Measurements from ENCODE around the gene CEP76.
A peak's percentile ranks its signal among the peaks of the same experiment; 100 is the strongest.

CEP76 gene

GRCh38 chr18:12679183-12679786, 23.2 kb downstream of the CEP76 start:
- Histone ChIP-seq H4K8ac (ENCODE audit: low read depth, low read length) (no peak overlapping the region), H3K4ac (ENCODE audit: low read depth, low read length) (no peak overlapping the region), H2BK15ac (replicated peaks; ENCODE audit: low read depth) (no peak overlapping the region), H3K27ac (ENCODE audit: low read depth, low read length) (no peak overlapping the region), H4K5ac (ENCODE audit: low read length) (no peak overlapping the region), H3K4me3 (ENCODE audit: low read length) (no peak overlapping the region), H3K56ac (ENCODE audit: low read length) (no peak overlapping the region), H2BK120ac (ENCODE audit: low read depth, low read length) (no peak overlapping the region), H2BK5ac (ENCODE audit: low read length) (no peak overlapping the region), H3K4me1 (ENCODE audit: control insufficient read depth, low read depth, low read length) (no peaks in the 10 kb centered on the region), H3K79me2 (ENCODE audit: control insufficient read depth, insufficient read depth, low read length) (no peaks in the 10 kb centered on the region), H3K27me3 (ENCODE audit: insufficient read depth, low read length, poor library complexity) (no peaks in the 10 kb centered on the region), H2AK5ac (ENCODE audit: low read length) (no peak overlapping the region), H3K23ac (ENCODE audit: low read length) (no peak overlapping the region), H3K18ac (ENCODE audit: low read length) (no peak overlapping the region), H3K4me2 (ENCODE audit: low read length) (no peak overlapping the region), H3K9ac (ENCODE audit: low read length) (no peak overlapping the region), H3K79me1 (ENCODE audit: low read length) (no peaks in the 10 kb centered on the region), H3K36me3 (ENCODE audit: control insufficient read depth, insufficient read depth, low read length) (peaks cover 3% of the 10 kb centered on the region)
- WGBS (ENCODE audit: extremely low coverage, insufficient coverage, low lambda C conversion rate): no CpG with 5 or more reads among the region's 8 CpGs
- DNase-seq: peak; percentile 11

- no peak overlapping the region for H2BK5ac ChIP-seq (ENCODE audit: low read length)
- no peak overlapping the region for H3K9ac ChIP-seq (ENCODE audit: low read length)
- H4K8ac ChIP-seq (ENCODE audit: low read depth, low read length): no peak overlapping the region
- H3K4ac ChIP-seq (ENCODE audit: low read depth, low read length): no peak overlapping the region
- no peak overlapping the region for H4K5ac ChIP-seq (ENCODE audit: low read length)
- no peaks in the 10 kb centered on the region for H3K79me2 ChIP-seq (ENCODE audit: control insufficient read depth, insufficient read depth, low read length)
- no CpG with 5 or more reads among the region's 5 CpGs for WGBS (ENCODE audit: extremely low coverage, insufficient coverage, low lambda C conversion rate)
- H2BK120ac ChIP-seq (ENCODE audit: low read depth, low read length): no peak overlapping the region
- no peaks in the 10 kb centered on the region for H3K4me1 ChIP-seq (ENCODE audit: control insufficient read depth, low read depth, low read length)
- H3K56ac ChIP-seq (ENCODE audit: low read length): no peak overlapping the region
- no peaks in the 10 kb centered on the region for H3K27me3 ChIP-seq (ENCODE audit: insufficient read depth, low read length, poor library complexity)
- no peak overlapping the region for H3K18ac ChIP-seq (ENCODE audit: low read length)
- H2AK5ac ChIP-seq (ENCODE audit: low read length): no peak overlapping the region
- H3K27ac ChIP-seq (ENCODE audit: low read depth, low read length): no peak overlapping the region
- no peak overlapping the region for H3K4me2 ChIP-seq (ENCODE audit: low read length)
- H3K79me1 ChIP-seq (ENCODE audit: low read length): no peaks in the 10 kb centered on the region
- no peak for DNase-seq
- no peak overlapping the region for H2BK15ac ChIP-seq (replicated peaks; ENCODE audit: low read depth)
- no peak overlapping the region for H3K23ac ChIP-seq (ENCODE audit: low read length)
- H3K4me3 ChIP-seq (ENCODE audit: low read length): no peak overlapping the region
- H3K36me3 ChIP-seq (ENCODE audit: control insufficient read depth, insufficient read depth, low read length): no peaks in the 10 kb centered on the region
These were observed 34.5 kb downstream of the CEP76 start for GRCh38 chr18:12668041-12668440.

GRCh38 chr18:12659904-12660605, 42.5 kb downstream of the CEP76 start:
- H3K27ac ChIP-seq (ENCODE audit: low read depth, low read length): no peak overlapping the region
- no peak overlapping the region for H3K9ac ChIP-seq (ENCODE audit: low read length)
- H3K4me3 ChIP-seq (ENCODE audit: low read length): no peak overlapping the region
- no peaks in the 10 kb centered on the region for H3K79me1 ChIP-seq (ENCODE audit: low read length)
- H3K18ac ChIP-seq (ENCODE audit: low read length): no peak overlapping the region
- no peak overlapping the region for H4K8ac ChIP-seq (ENCODE audit: low read depth, low read length)
- no peak overlapping the region for H2BK5ac ChIP-seq (ENCODE audit: low read length)
- no CpG with 5 or more reads among the region's 9 CpGs for WGBS (ENCODE audit: extremely low coverage, insufficient coverage, low lambda C conversion rate)
- H3K27me3 ChIP-seq (ENCODE audit: insufficient read depth, low read length, poor library complexity): no peaks in the 10 kb centered on the region
- no peak overlapping the region for H3K4me2 ChIP-seq (ENCODE audit: low read length)
- no peak overlapping the region for H2BK120ac ChIP-seq (ENCODE audit: low read depth, low read length)
- no peak overlapping the region for H2BK15ac ChIP-seq (replicated peaks; ENCODE audit: low read depth)
- DNase-seq: peak; percentile 54
- no peak overlapping the region for H3K4ac ChIP-seq (ENCODE audit: low read depth, low read length)
- no peak overlapping the region for H4K5ac ChIP-seq (ENCODE audit: low read length)
- no peak overlapping the region for H3K23ac ChIP-seq (ENCODE audit: low read length)
- H3K4me1 ChIP-seq (ENCODE audit: control insufficient read depth, low read depth, low read length): no peaks in the 10 kb centered on the region
- no peak overlapping the region for H3K56ac ChIP-seq (ENCODE audit: low read length)
- H2AK5ac ChIP-seq (ENCODE audit: low read length): no peak overlapping the region
- H3K79me2 ChIP-seq (ENCODE audit: control insufficient read depth, insufficient read depth, low read length): no peaks in the 10 kb centered on the region
- no peaks in the 10 kb centered on the region for H3K36me3 ChIP-seq (ENCODE audit: control insufficient read depth, insufficient read depth, low read length)

- H2BK5ac ChIP-seq (ENCODE audit: low read length): no peak overlapping the region
- H4K5ac ChIP-seq (ENCODE audit: low read length): no peak overlapping the region
- H3K4ac ChIP-seq (ENCODE audit: low read depth, low read length): no peak overlapping the region
- peak overlapping the region; percentile 99 for H4K8ac ChIP-seq (ENCODE audit: low read depth, low read length)
- H3K4me2 ChIP-seq (ENCODE audit: low read length): peak overlapping the region; percentile 11
- H3K27ac ChIP-seq (ENCODE audit: low read depth, low read length): no peak overlapping the region
- H3K9ac ChIP-seq (ENCODE audit: low read length): peak overlapping the region; percentile 69
- H3K79me1 ChIP-seq (ENCODE audit: low read length): no peaks in the 10 kb centered on the region
- peak overlapping the region; percentile 24 for H3K18ac ChIP-seq (ENCODE audit: low read length)
- H3K36me3 ChIP-seq (ENCODE audit: control insufficient read depth, insufficient read depth, low read length): no peaks in the 10 kb centered on the region
- peak; percentile 76 for DNase-seq
- peak overlapping the region; percentile 90 for H3K56ac ChIP-seq (ENCODE audit: low read length)
- H3K27me3 ChIP-seq (ENCODE audit: insufficient read depth, low read length, poor library complexity): no peaks in the 10 kb centered on the region
- no peak overlapping the region for H2BK15ac ChIP-seq (replicated peaks; ENCODE audit: low read depth)
- peak overlapping the region; percentile 6 for H3K4me3 ChIP-seq (ENCODE audit: low read length)
- no peaks in the 10 kb centered on the region for H3K4me1 ChIP-seq (ENCODE audit: control insufficient read depth, low read depth, low read length)
- WGBS (ENCODE audit: extremely low coverage, insufficient coverage, low lambda C conversion rate): no CpG with 5 or more reads among the region's 42 CpGs
- H3K23ac ChIP-seq (ENCODE audit: low read length): no peak overlapping the region
- no peak overlapping the region for H2AK5ac ChIP-seq (ENCODE audit: low read length)
- H2BK120ac ChIP-seq (ENCODE audit: low read depth, low read length): no peak overlapping the region
- no peaks in the 10 kb centered on the region for H3K79me2 ChIP-seq (ENCODE audit: control insufficient read depth, insufficient read depth, low read length)
These were observed 43.9 kb downstream of the CEP76 start for GRCh38 chr18:12658426-12659138.

- peak within 1 kb of the TSS; percentile 78 for H3K4me2 ChIP-seq (ENCODE audit: low read length)
- peak within 1 kb of the TSS; percentile 83 for H3K18ac ChIP-seq (ENCODE audit: low read length)
- H3K4me3 ChIP-seq (ENCODE audit: low read length): peak within 1 kb of the TSS; percentile 61
- peak within 1 kb of the TSS; percentile 8 for H3K27ac ChIP-seq (ENCODE audit: low read depth, low read length)
- peak; percentile 45 for DNase-seq
- no peak within 1 kb of the TSS for H2BK5ac ChIP-seq (ENCODE audit: low read length)
- H4K8ac ChIP-seq (ENCODE audit: low read depth, low read length): peak within 1 kb of the TSS; percentile 99
- H3K56ac ChIP-seq (ENCODE audit: low read length): peak within 1 kb of the TSS; percentile 90
- no peaks in the 10 kb centered on the region for H3K4me1 ChIP-seq (ENCODE audit: control insufficient read depth, low read depth, low read length)
- H3K9ac ChIP-seq (ENCODE audit: low read length): peak within 1 kb of the TSS; percentile 78
- no peak within 1 kb of the TSS for H2AK5ac ChIP-seq (ENCODE audit: low read length)
- no peaks in the 10 kb centered on the region for H3K79me1 ChIP-seq (ENCODE audit: low read length)
- H3K27me3 ChIP-seq (ENCODE audit: insufficient read depth, low read length, poor library complexity): no peaks in the 10 kb centered on the region
- no peak within 1 kb of the TSS for H2BK120ac ChIP-seq (ENCODE audit: low read depth, low read length)
- peak within 1 kb of the TSS; percentile 56 for H3K4ac ChIP-seq (ENCODE audit: low read depth, low read length)
- no CpG with 5 or more reads among the region's 112 CpGs for WGBS (ENCODE audit: extremely low coverage, insufficient coverage, low lambda C conversion rate)
- H3K79me2 ChIP-seq (ENCODE audit: control insufficient read depth, insufficient read depth, low read length): no peaks in the 10 kb centered on the region
- no peaks in the 10 kb centered on the region for H3K36me3 ChIP-seq (ENCODE audit: control insufficient read depth, insufficient read depth, low read length)
- no peak within 1 kb of the TSS for H2BK15ac ChIP-seq (replicated peaks; ENCODE audit: low read depth)
- H4K5ac ChIP-seq (ENCODE audit: low read length): no peak within 1 kb of the TSS
- peak within 1 kb of the TSS; percentile 45 for H3K23ac ChIP-seq (ENCODE audit: low read length)
These were observed 44.7 kb downstream of the CEP76 start, which contains the start of gene SPIRE1 for GRCh38 chr18:12657684-12658425. Gene SPIRE1, minus strand, starts transcription at chr18:12658107. Its CDS starts 241 bp downstream, at chr18:12657866.
